ENCODE results near the gene BRD8.

GRCh38 chr5:138096997-138097828, 81.2 kb downstream of the BRD8 start:
- no peak for TF ChIP-seq YY1 (IDR thresholded peaks at IDR 0.05; ENCODE audit: insufficient read depth, insufficient read length)
- no peak for TF ChIP-seq ZNF274 (IDR thresholded peaks at IDR 0.05; ENCODE audit: low read depth, low read length)

All from NT2/D1 (cell line).